Measurements from ENCODE around the gene USP19.

GRCh38 chr3:49104052-49104426 is 16.6 kb downstream of the USP19 start:
- no peak for TF ChIP-seq CTCF (IDR thresholded peaks at IDR 0.05 in 2 of 3, conservative IDR thresholded peaks at IDR 0.05 in 1 of 3; ENCODE audit: borderline replicate concordance in 1 of 3, insufficient read depth in 1 of 3, low read depth in 2 of 3, low read length in 2 of 3)
- TF ChIP-seq RAD21 (IDR thresholded peaks at IDR 0.05; ENCODE audit: low read depth) = no peak
- no peak for TF ChIP-seq EZH2 (IDR thresholded peaks at IDR 0.05)
- TF ChIP-seq ZBTB33 (IDR thresholded peaks at IDR 0.05; ENCODE audit: extremely low read depth, insufficient replicate concordance, low read length) = no peak
- TF ChIP-seq POLR2A (IDR thresholded peaks at IDR 0.05; ENCODE audit: borderline replicate concordance, extremely low read depth, insufficient read depth, insufficient read length) = no peak
- TF ChIP-seq ATF3 (IDR thresholded peaks at IDR 0.05) = no peak
- no peak for TF ChIP-seq ZNF274 (IDR thresholded peaks at IDR 0.05; ENCODE audit: low read depth, low read length)
- TF ChIP-seq MAX (IDR thresholded peaks at IDR 0.05) = no peak
- TF ChIP-seq YY1 (IDR thresholded peaks at IDR 0.05; ENCODE audit: extremely low read depth, insufficient replicate concordance, low read depth, low read length) = no peak
- no peak for TF ChIP-seq EGR1 (IDR thresholded peaks at IDR 0.05; ENCODE audit: low read depth)
